ENCODE measurements around the gene RPUSD1.
"Not testable (repeated sequence)": the region's sequence is repeated elsewhere in the genome, so short reads cannot be mapped to it uniquely, and the experiment has no call there.

The RPUSD1 gene, protein sequence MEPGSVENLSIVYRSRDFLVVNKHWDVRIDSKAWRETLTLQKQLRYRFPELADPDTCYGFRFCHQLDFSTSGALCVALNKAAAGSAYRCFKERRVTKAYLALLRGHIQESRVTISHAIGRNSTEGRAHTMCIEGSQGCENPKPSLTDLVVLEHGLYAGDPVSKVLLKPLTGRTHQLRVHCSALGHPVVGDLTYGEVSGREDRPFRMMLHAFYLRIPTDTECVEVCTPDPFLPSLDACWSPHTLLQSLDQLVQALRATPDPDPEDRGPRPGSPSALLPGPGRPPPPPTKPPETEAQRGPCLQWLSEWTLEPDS

DNA sequence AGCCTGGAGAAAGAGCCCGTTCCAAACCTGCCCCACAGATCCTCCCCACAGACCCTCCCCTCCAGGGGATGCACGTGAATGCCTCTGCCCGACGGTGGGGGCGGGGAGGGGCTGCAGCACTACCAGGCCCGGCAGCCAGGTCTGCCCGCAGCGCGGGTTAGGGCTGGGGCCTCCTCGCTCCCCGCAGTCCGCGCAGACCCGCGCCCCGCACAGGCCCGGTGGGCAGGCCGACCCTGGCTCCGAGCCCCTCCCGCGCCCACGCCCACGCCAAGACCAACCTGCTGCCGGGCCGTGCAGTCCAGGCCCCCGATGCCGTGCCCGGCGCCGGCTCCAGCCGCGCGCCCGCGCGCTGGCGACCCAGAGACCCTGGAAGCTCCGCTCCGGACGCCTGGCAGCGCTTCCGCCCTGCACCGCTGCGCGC, at the start of gene RPUSD1:
TSS of gene RPUSD1 (minus strand) at position 404 of the 421 bp plus-strand sequence. CDS start 644 bp downstream, outside the sequence.
- no peak for DNase-seq (ENCODE audit: low spot score)

DNA sequence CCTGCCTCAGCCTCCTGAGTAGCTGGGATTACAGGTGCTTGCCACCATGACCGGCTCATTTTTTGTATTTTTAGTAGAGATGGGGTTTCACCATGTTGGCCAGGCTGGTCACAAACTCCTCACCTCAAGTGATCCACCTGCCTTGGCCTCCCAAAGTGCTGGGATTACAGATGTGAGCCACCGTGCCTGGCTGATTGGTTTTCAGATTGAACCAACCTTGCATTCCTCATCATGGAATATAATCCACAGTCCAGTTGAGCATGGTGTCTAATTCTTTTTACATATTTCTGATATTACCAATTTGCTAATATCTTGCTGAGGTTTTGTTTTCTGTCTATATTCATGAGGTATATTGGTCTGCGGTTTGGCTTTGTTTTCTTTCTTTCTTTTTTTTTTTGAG, 48.6 kb upstream of the RPUSD1 start:
- not testable (repeated sequence) for DNase-seq (ENCODE audit: low spot score)

DNA sequence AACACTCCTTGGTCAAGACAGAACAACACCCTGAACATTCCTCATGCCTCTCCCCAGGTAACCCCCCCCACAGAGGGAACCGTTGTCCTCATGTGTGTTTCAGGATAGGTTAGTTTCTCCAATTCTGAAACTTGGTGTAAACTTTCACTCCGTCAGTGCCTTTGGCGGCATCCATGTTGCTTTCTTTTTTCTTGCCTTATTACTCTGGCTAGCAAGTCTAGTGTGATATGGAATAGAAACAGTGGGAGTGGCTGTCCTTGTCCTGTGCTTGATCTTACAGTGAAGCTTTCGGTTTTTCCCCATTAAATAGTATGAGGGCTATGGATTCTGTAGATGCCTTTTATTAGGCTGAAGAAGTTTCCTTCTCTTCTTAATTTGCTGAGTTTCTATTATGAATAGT, 48.0 kb upstream of the RPUSD1 start:
- DNase-seq (ENCODE audit: low spot score): no peak

DNA sequence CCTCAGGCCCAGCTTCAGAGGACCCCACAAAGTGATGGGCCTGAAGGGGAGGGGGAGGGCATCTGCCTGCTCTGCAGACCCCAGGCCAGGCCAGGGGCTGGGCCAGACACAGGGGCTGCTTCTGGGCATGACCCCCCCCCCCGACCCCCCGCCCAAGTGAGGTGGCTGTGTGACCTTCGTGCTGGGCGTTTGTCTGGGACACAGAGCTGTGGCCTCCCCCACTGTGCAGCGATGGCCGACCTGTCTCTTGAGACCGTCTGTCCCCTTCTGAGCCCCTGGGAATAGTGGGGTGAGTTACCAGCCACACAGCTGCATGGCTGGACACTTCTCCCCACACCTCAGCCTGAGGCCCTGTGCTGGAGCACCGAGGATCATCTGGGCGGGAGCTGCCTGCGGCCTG, 47.2 kb upstream of the RPUSD1 start:
- no peak for DNase-seq (ENCODE audit: low spot score)

DNA sequence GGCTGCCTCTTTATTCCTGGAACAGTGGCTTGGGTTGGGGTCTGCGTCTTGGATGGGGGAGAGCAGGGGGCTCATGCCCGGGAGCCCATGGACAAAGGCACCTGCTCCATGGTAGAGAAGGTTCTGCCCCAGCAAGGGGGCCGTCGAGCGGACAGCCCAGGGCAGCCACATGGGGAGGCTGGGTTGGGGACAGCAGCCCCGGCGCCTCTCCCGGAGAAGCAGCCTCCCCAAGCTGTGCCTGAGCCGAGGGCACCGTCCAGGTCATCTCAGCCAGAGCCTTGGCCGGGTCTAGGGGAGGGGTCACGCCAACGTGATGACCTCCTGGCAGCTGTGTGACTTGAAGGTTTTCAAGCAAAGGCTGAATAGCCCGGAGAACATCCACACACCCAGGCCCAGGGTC, 45.2 kb upstream of the RPUSD1 start:
- no peak for DNase-seq (ENCODE audit: low spot score)

DNA sequence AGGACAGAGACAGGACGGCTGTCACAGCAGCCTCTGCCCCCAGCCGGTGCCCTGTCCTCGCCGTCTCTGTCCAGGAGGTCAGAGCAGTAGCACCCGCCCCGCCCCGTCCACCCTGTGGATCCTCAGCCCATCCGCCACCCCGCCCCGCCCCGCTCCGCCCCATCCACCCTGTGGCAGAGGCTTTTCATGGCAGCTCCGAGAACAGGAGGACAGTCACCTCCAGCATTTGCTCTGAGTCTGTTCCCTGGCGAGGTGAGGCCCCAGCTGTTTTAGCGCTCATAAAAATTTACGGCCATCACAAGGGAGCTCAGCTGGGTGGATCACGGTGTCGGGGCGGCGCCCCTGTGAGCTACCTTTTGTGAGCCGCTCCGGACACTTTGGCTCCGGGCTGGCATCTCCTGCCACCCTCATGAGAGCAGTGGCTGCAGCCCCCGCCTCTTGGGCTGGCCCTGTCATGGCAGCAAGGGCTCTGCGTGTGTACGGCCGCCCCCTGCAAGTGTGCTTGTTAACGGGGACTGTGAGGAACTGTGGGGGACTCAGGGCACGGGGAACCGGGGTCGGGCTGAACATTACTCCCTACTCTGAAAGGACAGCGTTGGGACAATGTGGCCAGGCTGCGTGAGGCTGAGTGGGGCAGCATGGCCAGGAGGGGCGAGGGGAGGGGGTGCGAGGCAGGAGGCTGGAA, 44.6 kb upstream of the RPUSD1 start:
- peak; percentile 34 for DNase-seq (ENCODE audit: low spot score)

DNA sequence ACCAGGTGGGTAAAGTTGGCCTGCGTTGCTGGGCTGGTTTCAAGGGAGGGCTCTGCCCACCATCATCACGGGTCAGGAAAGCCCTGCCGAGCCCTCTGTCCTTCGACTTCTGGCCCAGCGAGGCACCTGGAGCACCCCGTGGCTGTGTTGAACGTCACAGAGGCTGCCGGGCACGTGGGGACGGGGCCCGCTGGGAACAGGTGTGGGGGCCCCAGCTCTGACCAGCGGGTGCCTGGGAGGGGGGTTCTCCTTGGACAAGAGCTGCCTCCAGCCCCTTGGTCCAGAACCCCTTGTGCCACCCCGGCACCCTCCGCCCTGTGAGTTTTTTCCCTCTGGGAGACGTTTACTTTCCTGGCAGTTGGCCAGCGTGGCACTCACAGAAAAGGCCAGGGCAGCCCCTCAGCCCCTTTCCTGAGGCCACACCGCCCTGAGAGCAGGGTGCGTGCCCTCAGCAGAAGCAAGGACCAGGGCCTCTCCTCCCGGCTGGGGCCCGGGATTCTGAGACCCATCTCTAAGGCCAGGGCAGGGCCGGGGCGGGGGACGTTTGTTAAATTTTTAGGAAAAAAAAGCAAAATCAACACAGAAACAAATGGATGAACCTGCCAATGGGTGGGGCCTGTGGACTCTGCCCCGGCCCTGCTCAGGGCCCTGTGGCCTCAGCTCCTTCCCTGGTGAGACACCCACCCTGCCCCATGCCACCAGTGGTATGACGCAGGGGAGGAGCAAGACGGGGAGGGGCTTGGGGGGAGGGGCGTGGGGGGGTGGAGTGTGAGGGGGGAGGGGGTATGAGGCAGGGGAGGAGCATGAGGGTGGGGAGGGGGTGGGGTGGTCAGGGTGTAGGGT, 43.6 kb upstream of the RPUSD1 start:
- DNase-seq (ENCODE audit: low spot score): no peak

DNA sequence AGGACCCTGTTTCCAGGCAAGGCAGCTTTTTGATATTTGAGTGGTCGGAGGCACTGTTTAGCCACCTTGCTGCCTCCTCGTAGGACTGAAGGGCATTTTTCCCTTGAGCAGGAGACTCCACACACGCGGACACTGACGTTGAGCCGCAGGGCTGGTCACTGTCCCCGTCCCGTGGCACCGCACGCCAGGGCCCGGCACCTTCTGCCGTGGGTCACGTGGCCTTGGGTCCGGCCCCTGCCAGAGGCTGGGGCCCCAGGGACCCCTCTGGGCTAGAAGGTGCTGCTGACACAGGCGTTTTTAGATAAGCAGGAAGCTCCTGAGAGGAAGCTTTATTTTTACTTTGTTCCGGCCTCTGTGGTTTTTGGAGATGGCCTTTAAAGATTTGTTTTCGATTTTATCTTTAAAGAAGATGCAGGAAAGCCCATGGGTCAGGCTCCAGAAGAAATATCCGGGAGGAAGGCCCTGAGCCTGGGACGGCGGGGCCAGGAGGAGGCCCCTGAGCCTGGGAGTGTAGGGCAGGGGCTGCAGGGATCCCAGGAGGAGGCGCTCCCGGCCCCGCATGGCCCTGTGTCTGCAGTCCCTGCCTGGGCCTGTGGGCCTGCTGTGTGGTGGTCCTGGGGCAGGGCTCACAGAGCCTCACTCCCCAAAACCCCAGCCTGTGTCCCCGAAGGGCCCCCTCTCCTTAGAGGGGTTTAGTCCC, 42.8 kb upstream of the RPUSD1 start:
- no peak for DNase-seq (ENCODE audit: low spot score)

DNA sequence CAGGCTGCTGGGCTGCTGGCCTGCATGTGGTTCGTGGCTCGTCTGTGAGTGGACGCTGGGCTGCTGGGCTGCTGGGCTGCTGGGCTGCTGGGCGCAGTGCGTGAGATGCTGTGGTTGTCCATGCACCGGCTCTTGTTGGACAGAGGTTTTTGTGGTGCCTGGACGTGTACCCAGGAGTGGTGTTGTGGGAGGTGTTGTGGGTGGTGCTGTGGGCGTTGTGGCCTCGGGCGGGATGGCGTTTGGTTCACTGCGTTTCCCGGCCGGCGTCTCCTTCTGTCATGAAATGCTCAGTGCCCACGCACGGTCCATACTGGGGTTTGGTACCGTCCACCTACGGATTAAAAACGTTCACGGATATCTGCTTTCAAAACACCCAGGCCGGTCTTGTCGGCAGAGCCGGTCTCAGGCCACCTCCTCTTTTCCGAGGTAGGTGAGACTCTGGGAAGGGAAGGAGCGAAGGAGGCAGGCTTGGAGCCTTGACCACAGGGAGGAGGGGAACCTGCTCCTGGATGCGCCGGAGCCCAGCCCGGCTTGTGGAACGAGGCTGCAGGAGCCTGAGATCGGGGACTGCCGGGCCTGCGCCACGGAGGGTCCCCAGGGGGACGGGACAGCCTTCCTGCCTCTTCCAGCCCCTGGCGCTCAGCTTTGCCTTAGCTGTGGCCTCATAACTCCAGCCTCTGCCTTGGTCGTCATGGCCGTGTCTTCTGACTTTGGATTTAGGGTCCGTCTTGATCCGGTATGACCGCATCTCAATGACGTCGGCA, 42.1 kb upstream of the RPUSD1 start:
- no peak for DNase-seq (ENCODE audit: low spot score)

DNA sequence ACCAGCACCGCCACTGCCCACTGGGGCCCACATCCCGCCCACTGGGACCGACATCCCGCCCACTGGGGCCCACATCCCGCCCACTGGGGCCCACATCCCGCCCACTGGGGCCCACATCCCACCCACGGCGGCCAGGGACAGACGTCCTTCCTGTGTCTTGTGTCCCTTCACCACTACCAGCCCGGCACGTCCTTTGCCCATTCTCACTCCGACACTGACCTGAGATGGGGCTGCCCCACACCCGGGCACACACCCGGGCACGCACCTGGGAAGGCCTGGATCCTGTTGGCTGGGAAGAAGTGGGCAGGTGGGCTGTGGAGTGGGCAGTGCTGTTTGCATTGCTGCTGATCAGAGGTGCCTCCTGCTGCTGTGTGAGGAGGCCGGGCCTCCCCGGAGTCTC, 40.7 kb upstream of the RPUSD1 start:
- DNase-seq (ENCODE audit: low spot score): no peak

DNA sequence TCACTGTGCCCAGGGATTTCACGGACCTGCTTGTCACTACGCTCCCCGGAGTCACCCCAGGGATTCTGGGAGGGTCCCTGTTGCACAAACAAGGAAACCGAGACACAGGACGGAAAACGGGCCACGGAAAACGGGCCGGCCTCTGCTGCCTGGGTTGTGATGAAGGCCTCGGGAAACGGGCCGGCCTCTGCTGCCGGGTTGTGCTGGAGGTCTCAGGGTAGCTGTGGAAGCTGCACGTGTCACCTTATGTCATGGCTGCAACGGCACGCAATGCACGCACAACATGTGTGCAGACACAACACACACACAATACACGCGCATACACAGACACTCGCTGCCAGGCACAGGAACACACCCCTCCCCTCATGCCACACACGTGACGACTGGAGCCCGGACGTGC, 39.3 kb upstream of the RPUSD1 start:
- DNase-seq (ENCODE audit: low spot score): no peak

DNA sequence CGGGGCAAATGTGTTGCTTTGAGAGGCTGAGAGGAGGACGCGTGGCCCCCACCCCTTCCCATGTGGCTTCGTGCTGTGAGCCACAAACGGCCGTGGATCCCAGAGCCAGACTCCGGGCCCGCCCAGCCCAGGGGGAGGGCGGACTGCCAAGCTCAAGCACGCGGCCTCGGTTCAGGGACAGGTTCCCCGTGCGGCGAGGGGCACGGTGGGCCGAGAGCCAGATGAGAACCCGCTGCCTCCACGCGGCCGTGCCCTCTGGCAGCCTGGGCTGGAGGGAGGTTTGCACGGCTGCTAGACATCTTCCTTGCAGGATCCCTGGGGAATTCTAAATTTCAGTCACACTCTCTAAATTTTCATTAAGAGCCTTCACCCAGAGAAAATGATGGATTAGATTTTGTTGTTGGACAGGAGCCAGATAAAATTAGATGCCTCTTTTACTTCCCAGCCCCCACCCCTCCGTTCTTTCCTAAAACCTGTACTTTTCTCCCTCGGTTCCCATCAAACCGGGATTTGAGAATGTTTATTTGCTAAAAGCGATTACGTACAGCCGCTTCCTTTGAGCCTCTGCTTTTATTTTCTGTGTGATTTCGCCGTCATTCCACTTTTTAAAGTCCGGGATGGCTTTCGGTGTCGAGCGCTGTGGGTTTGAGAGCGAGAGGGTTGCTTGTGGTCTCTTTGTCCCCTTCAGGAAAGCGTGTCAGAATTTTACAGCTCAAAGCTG, 37.3 kb upstream of the RPUSD1 start:
- no peak for DNase-seq (ENCODE audit: low spot score)

DNA sequence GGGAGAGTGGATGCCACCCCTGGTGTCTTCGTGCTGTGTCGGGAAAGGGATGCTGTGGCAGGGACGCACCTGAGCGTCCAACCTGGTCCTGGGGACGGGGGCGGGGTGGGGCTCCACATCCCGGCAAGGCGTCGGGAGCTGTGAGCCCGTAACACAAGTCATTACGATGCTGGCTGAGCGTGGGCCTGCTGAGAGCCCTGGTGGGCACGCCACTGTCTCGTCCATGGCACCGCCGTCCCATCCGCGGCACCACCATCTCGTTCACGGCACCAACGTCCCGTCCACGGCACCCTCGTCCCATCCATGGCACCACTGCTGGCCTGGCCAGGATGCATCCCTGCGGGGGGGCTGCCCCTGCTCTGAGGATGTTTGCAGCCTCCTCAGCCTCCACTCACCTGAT, 36.4 kb upstream of the RPUSD1 start:
- DNase-seq (ENCODE audit: low spot score): no peak

DNA sequence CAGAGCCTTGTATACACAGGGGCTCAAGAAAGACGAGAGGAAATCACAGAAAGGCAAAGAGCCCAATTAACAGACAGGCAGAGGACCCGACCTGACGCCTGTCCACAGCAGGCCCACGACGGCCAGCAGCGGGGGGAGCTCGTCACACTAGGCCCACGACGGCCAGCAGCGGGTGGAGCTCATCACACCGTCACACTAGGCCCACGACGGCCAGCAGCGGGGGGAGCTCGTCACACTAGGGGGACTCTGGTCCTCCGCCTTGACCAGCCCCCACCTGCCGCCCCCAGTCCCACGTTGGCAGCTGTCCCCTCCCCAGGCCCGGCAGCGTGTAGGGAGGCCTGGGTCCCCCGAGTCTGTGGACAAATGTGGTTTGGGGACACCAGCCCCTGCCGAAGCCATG, 36.0 kb upstream of the RPUSD1 start:
- DNase-seq (ENCODE audit: low spot score): no peak

DNA sequence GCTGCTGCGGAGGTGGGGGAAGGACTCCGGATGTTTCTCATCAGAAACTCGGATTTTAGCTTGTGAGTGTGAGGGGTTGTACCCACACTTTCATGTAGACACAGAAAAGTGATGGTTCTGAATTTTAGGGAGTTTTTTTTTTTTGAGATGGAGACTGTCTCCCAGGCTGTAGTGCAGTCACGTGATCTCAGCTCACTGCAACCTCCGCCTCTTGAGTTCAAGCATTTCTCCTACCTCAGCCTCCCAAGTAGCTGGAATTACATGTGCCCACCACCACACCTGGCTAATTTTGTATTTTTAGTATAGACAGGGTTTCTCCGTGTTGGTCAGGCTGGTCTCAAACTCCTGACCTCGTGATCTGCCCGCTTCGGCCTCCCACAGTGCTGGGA, 34.7 kb upstream of the RPUSD1 start:
- DNase-seq (ENCODE audit: low spot score): no peak

DNA sequence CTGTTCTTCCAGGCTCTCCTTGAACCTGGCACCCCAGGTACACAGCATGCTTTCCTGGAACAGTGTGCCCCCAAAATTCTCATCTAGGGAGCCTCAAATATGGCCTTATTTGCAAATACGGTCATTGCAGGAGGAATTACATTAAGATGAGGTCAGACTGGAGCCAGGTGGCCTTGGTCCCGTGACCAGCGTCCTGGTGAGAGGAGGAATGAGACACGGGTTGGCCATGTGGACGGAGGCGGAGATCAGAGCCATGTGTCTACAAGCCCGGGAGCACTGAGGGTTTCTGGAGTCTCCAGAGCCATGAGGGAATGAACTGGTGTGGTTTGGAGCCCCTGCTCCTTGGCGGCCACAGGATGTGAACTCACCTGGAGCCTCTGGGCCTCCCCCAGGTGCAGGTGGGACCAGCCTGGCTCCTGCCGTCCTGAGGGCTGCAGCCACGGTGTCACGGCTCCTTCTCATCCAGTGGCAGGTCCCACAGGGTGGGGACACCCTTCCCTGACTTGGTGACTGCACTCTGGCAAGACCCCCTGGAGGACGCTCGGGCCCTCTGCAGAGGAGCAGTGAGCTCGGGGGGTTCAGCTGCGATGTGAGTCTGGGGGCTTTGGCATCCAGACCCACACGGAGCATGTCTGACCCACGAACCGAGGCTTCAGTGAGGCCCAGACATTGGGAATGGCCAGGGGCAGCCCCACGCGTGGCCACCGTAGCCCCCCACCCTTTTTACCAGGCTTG, 34.2 kb upstream of the RPUSD1 start:
- no peak for DNase-seq (ENCODE audit: low spot score)

DNA sequence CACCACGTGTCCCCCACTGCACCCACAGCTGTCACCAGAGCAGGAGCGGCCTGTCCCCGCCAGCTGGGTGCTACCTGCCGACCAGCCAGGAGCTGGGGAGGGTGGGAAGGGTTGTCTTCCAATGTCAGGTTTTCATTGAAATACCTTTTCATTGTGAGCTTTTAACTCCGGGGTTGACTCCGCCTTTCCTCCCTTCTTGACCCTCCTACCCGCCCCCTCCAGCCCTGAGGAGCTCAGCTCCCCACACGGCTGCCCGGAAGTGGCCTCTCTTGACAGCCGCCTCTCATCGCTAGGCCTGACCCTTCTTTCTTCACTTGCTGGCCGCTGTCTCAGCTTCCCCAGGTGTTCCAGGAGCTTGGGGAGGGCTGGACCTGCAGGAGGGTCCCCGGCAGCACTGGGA, 33.6 kb upstream of the RPUSD1 start:
- no peak for DNase-seq (ENCODE audit: low spot score)

DNA sequence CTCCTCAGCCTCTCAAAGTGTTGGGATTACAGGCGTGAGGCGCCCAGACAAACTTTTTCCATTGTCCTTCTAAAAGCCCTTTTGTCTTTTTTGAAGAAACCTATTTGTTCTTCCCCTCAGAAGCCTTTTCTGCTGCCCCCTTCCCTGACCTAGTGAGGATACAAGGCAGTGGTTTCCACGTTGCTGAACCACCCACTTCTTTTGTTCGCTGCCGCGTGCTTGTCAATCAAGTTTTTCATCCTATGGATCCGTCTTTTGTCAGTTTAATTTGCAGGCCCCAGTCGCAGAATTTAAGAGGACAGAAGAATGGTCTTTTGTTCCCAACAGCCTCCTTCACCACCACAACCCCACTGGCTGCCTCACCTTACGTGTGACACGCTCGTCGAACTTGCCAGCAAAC, 32.6 kb upstream of the RPUSD1 start:
- no peak for DNase-seq (ENCODE audit: low spot score)

DNA sequence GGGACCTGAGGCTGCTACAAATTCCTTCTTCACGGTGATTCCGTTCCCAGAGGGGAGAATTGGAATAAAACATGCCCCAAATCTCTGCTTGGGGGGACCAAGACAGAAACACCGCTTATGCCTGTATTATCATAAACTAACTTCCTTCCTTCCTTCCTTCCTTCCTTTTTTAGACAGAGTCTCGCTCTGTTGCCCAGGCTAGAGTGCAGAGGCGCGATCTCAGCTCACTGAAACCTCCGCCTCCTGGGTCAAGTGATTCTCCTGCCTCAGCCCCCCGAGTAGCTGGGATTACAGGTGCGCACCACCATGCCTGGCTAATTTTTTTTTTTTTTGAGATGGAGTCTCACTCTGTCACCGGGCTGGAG, 31.8 kb upstream of the RPUSD1 start:
- not testable (repeated sequence) for DNase-seq (ENCODE audit: low spot score)

DNA sequence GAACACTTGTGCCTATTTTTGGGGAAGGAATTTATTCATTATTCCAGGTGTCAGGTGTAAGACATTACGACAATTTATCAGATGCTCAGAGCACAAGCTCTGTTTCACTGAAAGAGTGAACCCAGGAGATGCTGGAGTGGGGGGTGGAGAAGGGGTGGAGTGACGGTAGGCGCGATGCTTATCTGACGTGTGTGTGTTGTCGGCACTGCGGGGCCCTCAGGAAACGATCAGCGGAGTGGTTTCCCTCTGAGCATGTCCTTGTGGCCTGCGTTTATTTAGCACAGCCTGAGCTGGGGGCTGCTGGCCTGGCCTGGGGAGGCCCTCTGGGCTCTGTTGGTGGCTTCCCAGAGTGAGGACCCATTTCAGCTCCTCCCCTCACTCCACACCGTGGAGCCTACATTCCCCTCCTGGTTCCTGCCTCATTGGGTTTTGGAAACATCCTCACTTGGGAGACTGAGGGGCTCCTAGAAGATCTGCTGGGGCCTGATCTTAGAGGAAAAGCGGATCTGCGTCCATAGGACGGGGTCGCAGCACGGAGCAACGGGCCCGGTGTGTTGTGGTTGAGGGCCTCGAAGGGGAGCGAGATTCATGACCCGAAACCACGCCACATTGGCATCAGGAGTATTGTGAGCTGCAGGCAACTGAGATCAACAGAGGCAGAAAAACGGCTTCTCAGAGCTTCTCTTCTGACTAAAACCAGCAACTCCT, 31.3 kb upstream of the RPUSD1 start:
- no peak for DNase-seq (ENCODE audit: low spot score)
